Measurements from ENCODE around the gene TRIOBP. TPM values are rescaled to one million over a fixed set of nuclear protein-coding genes. Genes with fewer than 3 reads are reported as not detected.
A peak's percentile ranks its signal among the peaks of the same experiment; 100 is the strongest.

The TRIOBP gene
- total RNA-seq, 4 donors from 2014 or later = 54.6 to 89.1 (median 83.6) TPM

GRCh38 chr22:37676736-37677492 is 19.9 kb upstream of the TRIOBP start:
- TF ChIP-seq, protein P1, sequence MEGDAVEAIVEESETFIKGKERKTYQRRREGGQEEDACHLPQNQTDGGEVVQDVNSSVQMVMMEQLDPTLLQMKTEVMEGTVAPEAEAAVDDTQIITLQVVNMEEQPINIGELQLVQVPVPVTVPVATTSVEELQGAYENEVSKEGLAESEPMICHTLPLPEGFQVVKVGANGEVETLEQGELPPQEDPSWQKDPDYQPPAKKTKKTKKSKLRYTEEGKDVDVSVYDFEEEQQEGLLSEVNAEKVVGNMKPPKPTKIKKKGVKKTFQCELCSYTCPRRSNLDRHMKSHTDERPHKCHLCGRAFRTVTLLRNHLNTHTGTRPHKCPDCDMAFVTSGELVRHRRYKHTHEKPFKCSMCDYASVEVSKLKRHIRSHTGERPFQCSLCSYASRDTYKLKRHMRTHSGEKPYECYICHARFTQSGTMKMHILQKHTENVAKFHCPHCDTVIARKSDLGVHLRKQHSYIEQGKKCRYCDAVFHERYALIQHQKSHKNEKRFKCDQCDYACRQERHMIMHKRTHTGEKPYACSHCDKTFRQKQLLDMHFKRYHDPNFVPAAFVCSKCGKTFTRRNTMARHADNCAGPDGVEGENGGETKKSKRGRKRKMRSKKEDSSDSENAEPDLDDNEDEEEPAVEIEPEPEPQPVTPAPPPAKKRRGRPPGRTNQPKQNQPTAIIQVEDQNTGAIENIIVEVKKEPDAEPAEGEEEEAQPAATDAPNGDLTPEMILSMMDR (IDR thresholded peaks at IDR 0.05) = no peak
- TF ChIP-seq POLR2A (IDR thresholded peaks at IDR 0.05) = peak in 1 of 2 donors; percentile 47
- Histone ChIP-seq H3K27me3 (no peaks in the 10 kb centered on the region), H3K27ac (peak overlapping the region; percentile 90 to 98 (median 92))

DNA sequence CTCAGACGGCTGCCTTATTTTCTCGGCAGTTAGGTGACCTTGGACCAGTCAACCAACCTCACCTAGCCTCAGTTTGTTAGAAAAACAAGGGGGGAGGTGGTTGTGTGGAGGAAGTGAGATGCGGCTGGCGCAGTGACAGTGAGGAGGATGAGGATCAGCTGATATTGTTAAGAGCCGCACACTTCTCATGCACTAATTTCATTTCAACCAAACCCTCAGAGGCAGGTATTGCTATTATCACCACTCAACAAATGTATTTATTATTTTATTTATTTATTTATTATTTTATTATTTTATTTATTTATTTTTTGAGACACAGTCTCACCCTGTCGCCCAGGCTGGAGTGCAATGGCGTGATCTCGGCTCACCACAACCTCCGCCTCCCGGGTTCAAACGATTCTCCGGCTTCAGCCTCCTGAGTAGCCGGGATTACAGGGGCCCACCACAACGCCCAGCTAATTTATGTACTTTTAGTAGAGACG is 19.3 kb upstream of the TRIOBP start:
- H3K36me3 ChIP-seq = no peaks in the 10 kb centered on the region
- H3K27me3 ChIP-seq = no peaks in the 10 kb centered on the region
- H3K4me3 ChIP-seq = peak overlapping the region; percentile 50 to 68 (median 62)
- no peak for TF ChIP-seq POLR2A (IDR thresholded peaks at IDR 0.05)
- TF ChIP-seq, protein P1 (IDR thresholded peaks at IDR 0.05) = no peak
- no peak for DNase-seq
- peaks cover 3 to 66% (median 16%) of the 10 kb centered on the region in 4 donors for H3K4me1 ChIP-seq
- H3K9me3 ChIP-seq = no peaks in the 10 kb centered on the region
- peak overlapping the region; percentile 90 to 98 (median 92) for H3K27ac ChIP-seq

More at GRCh38 chr22:37676736-37677492, 19.9 kb upstream of the TRIOBP start:
- peak; percentile 87 to 98 (median 97) for DNase-seq
- no peaks in the 10 kb centered on the region for H3K36me3 ChIP-seq
- H3K4me3 ChIP-seq = peak overlapping the region; percentile 50 to 68 (median 62)
- H3K9me3 ChIP-seq = no peaks in the 10 kb centered on the region
- H3K4me1 ChIP-seq = peaks cover 3 to 72% (median 19%) of the 10 kb centered on the region in 4 donors

- Histone ChIP-seq H3K4me3 (no peak overlapping the region), H3K27me3 (no peaks in the 10 kb centered on the region), H3K9me3 (no peaks in the 10 kb centered on the region), H3K36me3 (no peaks in the 10 kb centered on the region), H3K27ac (peak overlapping the region in 2 of 4 donors; percentile 21 to 93), H3K4me1 (peaks cover 3 to 61% (median 13%) of the 10 kb centered on the region in 4 donors)
- DNase-seq = no peak
- TF ChIP-seq, protein P1 (IDR thresholded peaks at IDR 0.05) = no peak
- TF ChIP-seq POLR2A (IDR thresholded peaks at IDR 0.05) = no peak
Measured at GRCh38 chr22:37678372-37678771, 18.5 kb upstream of the TRIOBP start.

GRCh38 chr22:37679670-37680069 is 17.2 kb upstream of the TRIOBP start:
- TF ChIP-seq, protein P1 (IDR thresholded peaks at IDR 0.05) = no peak
- TF ChIP-seq POLR2A (IDR thresholded peaks at IDR 0.05) = no peak
- no peaks in the 10 kb centered on the region for H3K9me3 ChIP-seq
- H3K4me3 ChIP-seq = no peak overlapping the region
- no peaks in the 10 kb centered on the region for H3K27me3 ChIP-seq
- H3K4me1 ChIP-seq = peaks cover 0 to 53% (median 10%) of the 10 kb centered on the region in 4 donors
- H3K36me3 ChIP-seq = no peaks in the 10 kb centered on the region
- DNase-seq = no peak
- H3K27ac ChIP-seq = no peak overlapping the region

DNA sequence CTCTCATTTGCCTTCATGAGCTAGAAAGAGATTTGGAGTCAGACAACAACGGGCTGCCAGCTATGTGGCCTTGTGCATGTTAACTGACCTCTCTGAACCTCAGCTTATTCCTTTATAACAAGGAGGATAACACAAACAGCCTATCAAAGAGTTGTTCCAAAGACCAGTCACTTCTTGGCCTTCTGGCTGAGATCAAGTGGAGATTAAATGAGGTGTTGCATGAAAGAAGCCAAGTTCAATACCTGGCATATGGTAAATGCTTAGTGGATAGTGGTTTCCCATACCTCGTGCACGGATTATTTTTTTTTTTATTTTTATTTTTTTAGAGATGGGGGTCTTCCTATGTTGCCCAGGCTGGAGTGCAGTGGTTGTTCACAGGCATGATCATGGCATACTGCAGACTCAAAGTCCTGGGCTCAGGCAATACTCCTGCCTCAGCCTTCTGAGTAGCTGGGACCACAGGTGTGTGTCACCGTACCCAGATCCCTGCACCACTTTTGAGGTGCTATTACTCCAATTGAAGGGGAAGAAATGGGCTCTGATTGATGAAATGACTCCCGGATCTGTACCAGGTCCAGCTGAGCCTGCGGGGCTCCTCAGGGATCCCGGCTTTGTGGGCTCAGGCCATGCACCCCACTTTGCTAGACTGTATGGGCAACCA is 16.5 kb upstream of the TRIOBP start:
- TF ChIP-seq, protein P1 (IDR thresholded peaks at IDR 0.05) = no peak
- TF ChIP-seq POLR2A (IDR thresholded peaks at IDR 0.05) = no peak

More for the DNA sequence above, 16.5 kb upstream of the TRIOBP start:
- no peak for DNase-seq
- H3K9me3 ChIP-seq = no peaks in the 10 kb centered on the region
- peaks cover 0 to 49% (median 10%) of the 10 kb centered on the region in 4 donors for H3K4me1 ChIP-seq
- H3K36me3 ChIP-seq = no peaks in the 10 kb centered on the region
- H3K27ac ChIP-seq = no peak overlapping the region
- no peaks in the 10 kb centered on the region for H3K27me3 ChIP-seq
- no peak overlapping the region for H3K4me3 ChIP-seq

All from Peyer's patch (tissue), 4 donors.